Measurements from ENCODE around the gene COBLL1. TPM values are rescaled to one million over a fixed set of nuclear protein-coding genes. Genes with fewer than 3 reads are reported as not detected.

COBLL1 gene
- total RNA-seq, 6 experiments from 2014 or later, result 38.1 to 133 (median 67.6) TPM

DNA sequence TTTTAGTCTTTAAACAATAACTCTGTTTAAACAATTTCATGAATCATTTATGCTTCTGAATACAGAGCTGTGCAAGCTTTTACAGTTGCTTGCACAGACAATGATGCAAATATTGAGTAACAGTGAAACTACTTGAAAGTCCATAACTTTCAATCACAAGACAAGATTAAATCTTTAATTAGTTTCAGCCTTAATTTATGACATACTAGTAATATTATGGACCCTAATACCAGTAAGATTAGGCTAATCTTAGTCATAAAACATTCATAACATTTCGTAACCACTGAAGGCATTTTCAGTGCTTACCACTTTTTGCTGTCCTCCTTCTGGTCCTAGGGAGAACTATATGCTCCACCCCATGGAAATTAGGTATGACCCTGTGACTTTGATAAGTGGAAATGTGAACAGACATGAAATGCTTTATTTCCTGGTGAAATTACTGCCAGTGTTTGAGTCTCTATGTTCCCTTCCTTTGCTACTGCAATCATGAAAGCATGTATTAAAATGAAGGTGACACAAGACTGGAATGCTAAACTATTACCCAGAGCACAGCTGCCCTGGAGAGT, 1.8 kb upstream of the COBLL1 start:
- no peak for ATAC-seq
- no peak for DNase-seq
- Histone ChIP-seq H3K27ac (peak overlapping the region in 1 of 3 donors; percentile 3), H3K4me3 (no peak overlapping the region), H3K36me3 (no peaks in the 10 kb centered on the region), H3K27me3 (no peaks in the 10 kb centered on the region), H3K4me1 (peaks cover 0 to 20% (median 0%) of the 10 kb centered on the region in 4 donors), H3K9me3 (no peaks in the 10 kb centered on the region)
- TF ChIP-seq, protein P1, sequence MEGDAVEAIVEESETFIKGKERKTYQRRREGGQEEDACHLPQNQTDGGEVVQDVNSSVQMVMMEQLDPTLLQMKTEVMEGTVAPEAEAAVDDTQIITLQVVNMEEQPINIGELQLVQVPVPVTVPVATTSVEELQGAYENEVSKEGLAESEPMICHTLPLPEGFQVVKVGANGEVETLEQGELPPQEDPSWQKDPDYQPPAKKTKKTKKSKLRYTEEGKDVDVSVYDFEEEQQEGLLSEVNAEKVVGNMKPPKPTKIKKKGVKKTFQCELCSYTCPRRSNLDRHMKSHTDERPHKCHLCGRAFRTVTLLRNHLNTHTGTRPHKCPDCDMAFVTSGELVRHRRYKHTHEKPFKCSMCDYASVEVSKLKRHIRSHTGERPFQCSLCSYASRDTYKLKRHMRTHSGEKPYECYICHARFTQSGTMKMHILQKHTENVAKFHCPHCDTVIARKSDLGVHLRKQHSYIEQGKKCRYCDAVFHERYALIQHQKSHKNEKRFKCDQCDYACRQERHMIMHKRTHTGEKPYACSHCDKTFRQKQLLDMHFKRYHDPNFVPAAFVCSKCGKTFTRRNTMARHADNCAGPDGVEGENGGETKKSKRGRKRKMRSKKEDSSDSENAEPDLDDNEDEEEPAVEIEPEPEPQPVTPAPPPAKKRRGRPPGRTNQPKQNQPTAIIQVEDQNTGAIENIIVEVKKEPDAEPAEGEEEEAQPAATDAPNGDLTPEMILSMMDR (IDR thresholded peaks at IDR 0.05), result no peak
- TF ChIP-seq POLR2A (IDR thresholded peaks at IDR 0.05), result no peak
- WGBS (ENCODE audit: insufficient coverage, low coverage, low lambda C conversion rate, missing lambda C conversion rate), result 67% methylated on average over 1 of the region's 1 CpG
- intact Hi-C loops (cut with DNase I), result no loop called here

DNA sequence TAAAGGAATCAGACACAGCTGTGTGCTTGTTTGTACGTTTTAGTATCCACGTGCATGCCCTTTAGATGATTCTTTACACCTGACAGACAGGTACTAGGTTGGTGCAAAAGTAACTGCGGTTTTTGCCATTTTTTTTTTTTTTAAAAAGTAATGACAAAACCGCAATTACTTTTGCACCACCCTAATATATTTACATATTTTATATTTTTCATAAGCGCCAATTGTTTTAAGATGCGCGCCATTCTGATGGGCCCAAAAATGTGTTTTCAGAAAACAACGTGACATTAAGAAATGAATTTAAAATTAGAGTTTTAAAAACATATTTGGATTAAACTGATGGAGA, 972 bp upstream of the COBLL1 start:
- ATAC-seq (no peak), DNase-seq (no peak)
- Histone ChIP-seq H3K27ac (peak overlapping the region in 2 of 3 donors; percentile 91 to 98), H3K4me3 (peak overlapping the region in 2 of 3 donors; percentile 70 to 78), H3K36me3 (no peaks in the 10 kb centered on the region), H3K4me1 (peaks cover 0 to 15% (median 0%) of the 10 kb centered on the region in 4 donors), H3K27me3 (no peaks in the 10 kb centered on the region), H3K9me3 (no peaks in the 10 kb centered on the region)
- intact Hi-C loops (cut with DNase I), result no loop called here
- no peak for TF ChIP-seq POLR2A (IDR thresholded peaks at IDR 0.05)
- TF ChIP-seq, protein P1 (IDR thresholded peaks at IDR 0.05), result no peak
- 48% methylated on average over 8 of the region's 8 CpGs for WGBS (ENCODE audit: insufficient coverage, low coverage, low lambda C conversion rate, missing lambda C conversion rate)

DNA sequence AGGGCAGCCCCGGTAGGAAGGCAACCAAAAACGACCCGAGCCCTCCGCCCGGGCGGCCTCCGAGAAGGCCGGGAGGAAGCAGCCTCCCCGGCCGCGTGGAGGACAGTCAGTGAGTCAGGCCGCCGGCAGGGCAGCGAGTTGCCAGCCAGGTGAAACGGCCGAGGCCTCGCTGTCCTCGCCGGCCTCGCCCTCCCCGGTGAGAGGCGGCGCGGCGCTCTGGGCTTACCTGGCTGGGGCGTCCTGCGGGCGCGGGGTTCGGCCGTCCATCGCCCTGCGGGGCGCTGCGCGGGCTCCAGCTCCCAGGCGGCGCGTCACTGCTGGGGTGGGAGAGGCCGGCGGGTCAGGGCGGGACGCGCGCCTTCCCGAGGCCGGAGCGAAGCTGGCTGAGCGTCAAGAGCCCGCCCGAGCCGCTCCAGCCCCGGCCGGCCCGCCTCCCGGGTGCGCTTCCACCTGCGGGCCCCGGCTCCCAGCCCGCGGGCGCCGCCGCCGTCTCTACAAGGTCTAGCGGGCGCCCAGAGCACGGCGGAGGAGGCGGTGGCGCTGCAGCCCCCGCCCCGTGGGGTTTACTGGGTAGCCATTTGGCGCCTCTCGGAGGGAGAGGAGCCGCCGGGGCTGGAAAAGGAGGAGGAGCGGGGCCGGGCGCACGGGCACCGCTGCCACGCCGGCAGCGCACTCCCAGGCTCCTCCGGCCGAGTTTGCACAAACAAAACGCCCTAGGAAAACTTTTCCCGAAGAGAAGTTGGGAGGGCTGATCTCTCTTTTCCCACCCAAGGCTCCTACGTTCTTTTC, 499 bp downstream of the COBLL1 start:
- Histone ChIP-seq H3K4me3 (peak overlapping the region; percentile 70 to 78 (median 71)), H3K36me3 (no peaks in the 10 kb centered on the region), H3K27me3 (no peaks in the 10 kb centered on the region), H3K27ac (peak overlapping the region; percentile 91 to 98 (median 97)), H3K4me1 (peaks cover 0 to 28% (median 1%) of the 10 kb centered on the region in 4 donors), H3K9me3 (no peaks in the 10 kb centered on the region)
- intact Hi-C loops (cut with DNase I), result no loop called here
- TF ChIP-seq POLR2A (IDR thresholded peaks at IDR 0.05), result peak; percentile 78
- TF ChIP-seq, protein P1 (IDR thresholded peaks at IDR 0.05), result peak in 3 of 4 donors; percentile 9 to 40 (median 19)
- ATAC-seq (peak; percentile 73 to 86 (median 76)), DNase-seq (peak; percentile 86 to 92 (median 89))
- WGBS (ENCODE audit: insufficient coverage, low coverage, low lambda C conversion rate, missing lambda C conversion rate), result 0% methylated on average over 5 of the region's 90 CpGs

DNA sequence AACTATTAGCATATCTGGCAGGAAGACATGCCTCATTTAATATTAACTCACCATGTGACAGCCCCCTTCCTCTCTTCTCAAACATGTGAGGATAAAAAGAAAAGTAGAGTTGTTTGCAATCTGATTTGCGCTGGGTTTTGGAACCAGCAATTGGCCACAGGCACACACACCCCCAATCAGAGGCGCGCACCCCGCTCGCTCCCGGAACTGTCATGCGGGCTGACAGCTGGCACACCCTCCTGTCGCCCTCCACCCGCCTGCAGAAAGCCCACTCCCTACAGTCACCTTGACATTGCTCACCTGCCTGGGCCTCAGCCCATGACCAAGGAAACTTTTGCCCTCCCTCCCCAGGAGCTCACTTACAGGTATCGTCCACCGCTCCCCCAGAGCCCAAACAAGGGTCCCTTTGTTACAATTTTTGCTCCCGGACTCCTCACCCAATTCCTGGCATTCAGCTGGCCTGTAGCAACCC, 1.1 kb downstream of the COBLL1 start:
- H3K4me3 ChIP-seq, result peak overlapping the region; percentile 70 to 78 (median 71)
- H3K36me3 ChIP-seq, result no peaks in the 10 kb centered on the region
- H3K9me3 ChIP-seq, result no peaks in the 10 kb centered on the region
- peaks cover 0 to 33% (median 5%) of the 10 kb centered on the region in 4 donors for H3K4me1 ChIP-seq
- intact Hi-C loops (cut with DNase I), result no loop called here
- DNase-seq (peak; percentile 77 to 92 (median 91)), ATAC-seq (peak; percentile 61 to 76 (median 70))
- TF ChIP-seq, protein P1 (IDR thresholded peaks at IDR 0.05), result no peak
- TF ChIP-seq POLR2A (IDR thresholded peaks at IDR 0.05), result peak; percentile 21
- WGBS (ENCODE audit: insufficient coverage, low coverage, low lambda C conversion rate, missing lambda C conversion rate), result 0% methylated on average over 10 of the region's 12 CpGs
- H3K27ac ChIP-seq, result peak overlapping the region; percentile 91 to 98 (median 97)
- H3K27me3 ChIP-seq, result no peaks in the 10 kb centered on the region

All from right lobe of liver (tissue), 6 donors.